Measurements from ENCODE around the gene TRERF1.

The TRERF1 gene

DNA sequence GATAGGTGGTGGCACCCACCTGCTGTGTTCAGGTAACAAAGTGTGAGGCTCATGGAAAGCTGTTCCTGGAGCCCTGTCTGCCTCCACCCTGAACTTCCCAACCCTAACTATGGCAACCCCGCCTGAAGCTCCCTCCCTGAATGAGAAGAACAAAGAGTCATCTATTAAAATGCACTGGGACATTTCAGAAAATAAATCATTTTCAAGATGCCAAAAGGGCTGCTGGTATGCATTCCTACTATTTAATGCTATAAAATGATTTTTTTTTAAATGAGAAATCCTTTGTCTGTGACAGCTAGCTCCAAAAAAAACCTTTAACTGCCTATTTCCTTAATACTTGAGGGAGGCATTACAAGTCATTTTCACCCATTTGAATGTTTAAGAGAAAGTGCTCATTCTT lies 149.7 kb downstream of the TRERF1 start:
- DNase-seq = no peak

GRCh38 chr6:42300701-42301100 lies 151.0 kb downstream of the TRERF1 start:
- no peak for DNase-seq

GRCh38 chr6:42300185-42300584 lies 151.5 kb downstream of the TRERF1 start:
- no peak for DNase-seq

DNA sequence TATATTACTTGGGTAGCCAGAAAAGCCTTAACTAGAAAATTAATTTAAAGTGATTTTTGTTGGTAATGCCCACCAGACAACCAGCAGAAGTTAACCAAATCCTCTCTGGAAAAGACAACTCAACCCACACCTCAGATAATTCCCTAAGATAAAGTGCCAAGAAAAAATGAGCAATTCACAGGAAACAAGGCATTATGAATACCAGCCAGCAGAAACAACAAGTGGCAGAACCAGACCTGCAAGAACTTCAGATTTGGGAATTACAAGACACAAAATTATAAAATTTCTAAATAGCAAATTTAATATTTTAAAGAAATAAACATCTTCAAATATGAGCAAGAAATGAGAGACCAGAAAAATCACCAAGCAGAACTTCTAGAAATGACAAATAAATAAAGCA lies 154.1 kb downstream of the TRERF1 start:
- DNase-seq = no peak

DNA sequence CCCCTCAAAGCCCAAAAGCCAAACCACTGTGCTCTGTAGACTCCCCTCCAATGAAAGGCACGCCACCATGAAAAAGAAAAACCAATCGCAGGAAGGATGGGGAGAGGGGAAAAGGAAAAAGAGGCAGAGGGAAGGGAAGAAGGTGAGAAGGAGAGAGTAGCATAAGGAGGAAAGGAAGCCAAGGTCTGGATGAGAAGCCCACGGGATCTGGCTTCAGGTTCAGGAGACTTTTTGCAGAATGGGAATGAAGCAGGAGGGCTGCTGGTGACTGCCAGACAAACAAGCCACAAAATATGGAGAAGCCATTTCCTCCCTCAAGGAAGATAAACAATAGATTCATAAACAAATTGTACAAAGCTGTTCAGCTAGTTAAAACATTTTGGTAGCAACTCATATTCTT lies 155.1 kb downstream of the TRERF1 start:
- DNase-seq = no peak

GRCh38 chr6:42295677-42296076 lies 156.0 kb downstream of the TRERF1 start:
- no peak for DNase-seq

- no peak for DNase-seq
These were observed 156.5 kb downstream of the TRERF1 start for GRCh38 chr6:42295181-42295580.

GRCh38 chr6:42294759-42295158 lies 157.0 kb downstream of the TRERF1 start:
- DNase-seq = no peak

GRCh38 chr6:42293386-42293977 lies 158.2 kb downstream of the TRERF1 start:
- DNase-seq = no peak

GRCh38 chr6:42292004-42292740 lies 159.6 kb downstream of the TRERF1 start:
- no peak for DNase-seq

DNA sequence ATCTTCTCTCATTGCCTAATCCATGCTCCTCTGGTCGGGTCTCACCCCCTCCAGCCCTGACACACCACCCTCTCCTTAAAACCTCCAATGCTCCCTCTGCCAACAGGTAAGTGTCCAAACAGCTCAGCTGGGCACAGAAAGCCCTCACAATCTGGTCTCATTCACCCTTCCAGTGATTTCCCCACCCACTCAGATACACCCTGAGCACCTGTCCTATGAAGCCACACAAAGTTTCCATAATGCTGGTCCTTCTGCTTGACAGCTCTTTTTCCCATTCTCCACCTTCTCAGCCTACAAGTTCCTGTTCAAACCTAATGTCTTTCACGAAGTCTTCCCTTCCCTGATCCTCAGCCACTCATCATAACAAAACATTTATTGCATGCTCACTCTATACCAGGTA lies 164.0 kb downstream of the TRERF1 start:
- DNase-seq = no peak

DNA sequence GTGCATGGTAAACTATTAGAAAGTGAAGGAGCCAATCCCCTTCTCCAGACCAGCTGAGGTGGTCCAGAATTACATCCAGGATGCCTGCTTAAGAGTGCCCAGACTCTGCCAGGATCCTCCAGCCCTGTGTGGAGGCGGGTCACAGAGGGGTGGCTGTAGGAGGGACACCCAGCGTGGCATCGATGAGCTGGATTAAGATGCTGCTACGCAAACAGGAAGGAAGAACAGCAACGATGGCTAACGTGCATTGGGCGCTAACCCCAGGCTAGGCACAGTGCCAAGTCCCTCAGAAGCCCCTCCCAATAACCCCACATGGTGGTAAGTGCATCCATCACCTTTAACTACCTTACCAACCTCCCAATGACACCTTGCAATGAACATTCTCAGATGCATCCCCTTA lies 170.2 kb downstream of the TRERF1 start:
- no peak for DNase-seq

DNA sequence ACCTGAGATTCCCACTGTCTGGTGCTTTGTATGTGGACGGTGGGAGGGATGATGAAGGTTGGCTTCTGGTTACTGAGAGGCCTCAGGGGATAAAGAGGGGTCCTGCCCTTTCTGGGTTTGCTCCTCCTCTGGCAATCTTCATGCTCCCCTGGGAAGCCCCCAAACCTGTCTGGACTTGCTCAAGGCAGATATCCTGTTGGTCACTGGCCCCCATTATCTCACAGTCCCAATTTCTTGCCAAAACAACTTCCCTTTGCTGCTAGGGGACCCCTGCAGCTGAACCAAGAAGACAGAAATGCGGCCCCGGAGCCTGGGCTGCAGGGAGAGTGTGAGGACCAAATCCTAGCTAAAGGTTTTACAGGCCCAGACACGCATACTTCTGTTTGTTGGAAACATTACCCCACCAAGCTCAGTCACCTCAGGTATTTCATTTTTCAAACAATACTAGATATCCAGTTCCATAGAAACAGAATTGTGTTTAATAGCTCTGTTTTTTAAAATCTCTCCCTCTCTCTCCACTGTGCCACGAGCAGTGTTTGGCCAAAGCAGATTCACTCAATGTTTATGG lies 170.7 kb downstream of the TRERF1 start:
- DNase-seq = no peak

DNA sequence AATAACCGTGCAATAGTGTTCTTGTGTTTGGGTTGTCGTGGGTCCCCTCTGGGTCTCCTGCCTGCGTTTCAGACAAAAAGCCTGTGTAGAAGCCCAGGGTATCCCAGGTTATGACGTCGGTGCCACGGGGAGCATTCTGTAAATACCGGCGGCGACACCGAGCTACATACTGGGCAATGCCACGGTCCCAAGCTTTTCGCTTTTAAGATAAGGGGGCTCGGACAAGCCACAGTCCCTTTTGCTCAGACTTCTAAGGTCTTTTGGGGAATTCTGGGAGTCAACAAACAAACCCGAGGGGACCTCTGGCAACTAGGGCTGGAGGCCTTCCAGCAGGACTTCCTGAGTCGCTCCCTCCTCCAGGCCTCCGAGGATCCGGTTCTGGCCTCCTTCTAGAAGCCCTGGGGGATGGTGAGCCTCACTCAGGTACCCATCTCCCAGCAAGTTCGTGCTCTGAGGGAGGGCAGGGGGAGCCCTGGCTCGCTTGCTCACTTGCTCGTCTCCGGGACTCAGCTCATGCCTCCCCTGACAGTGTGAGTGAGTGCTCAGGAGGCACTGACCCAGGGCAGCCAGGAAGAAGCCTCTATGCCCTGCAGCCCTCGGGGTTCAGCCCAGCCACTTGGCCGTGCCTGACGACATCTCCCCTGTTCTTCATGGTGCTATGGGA lies 171.6 kb downstream of the TRERF1 start:
- no peak for DNase-seq

DNA sequence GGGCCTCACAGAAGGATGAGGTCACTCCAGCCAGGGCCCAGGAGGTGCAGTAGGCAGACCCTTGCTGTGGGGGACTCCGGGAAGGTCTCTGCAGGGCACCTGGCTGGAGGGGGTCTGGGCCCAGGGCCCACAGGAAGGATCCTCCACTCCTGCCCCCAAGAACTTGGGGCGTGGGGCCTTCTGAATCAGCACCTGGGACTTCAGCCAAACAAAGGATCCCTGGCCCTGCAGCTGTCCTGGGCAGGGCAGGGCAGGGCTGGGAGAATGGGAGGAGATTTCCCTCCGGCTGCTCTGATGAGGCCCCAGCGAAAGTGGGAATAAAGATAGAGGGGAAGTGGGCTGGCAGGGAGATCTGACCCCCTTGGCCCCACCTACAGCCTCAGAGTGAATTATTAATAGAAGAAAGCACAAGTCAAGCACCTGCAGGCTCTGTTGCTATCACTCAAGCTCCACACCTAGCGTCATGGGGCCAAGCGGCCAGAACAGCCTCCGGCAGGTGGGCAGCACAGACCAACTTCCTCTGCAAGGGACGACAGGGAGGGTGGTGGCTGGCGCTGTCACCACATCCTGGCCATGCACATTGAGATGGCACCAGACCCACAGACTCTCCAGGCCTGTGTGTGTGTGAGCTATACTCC lies 172.5 kb downstream of the TRERF1 start:
- DNase-seq = no peak

DNA sequence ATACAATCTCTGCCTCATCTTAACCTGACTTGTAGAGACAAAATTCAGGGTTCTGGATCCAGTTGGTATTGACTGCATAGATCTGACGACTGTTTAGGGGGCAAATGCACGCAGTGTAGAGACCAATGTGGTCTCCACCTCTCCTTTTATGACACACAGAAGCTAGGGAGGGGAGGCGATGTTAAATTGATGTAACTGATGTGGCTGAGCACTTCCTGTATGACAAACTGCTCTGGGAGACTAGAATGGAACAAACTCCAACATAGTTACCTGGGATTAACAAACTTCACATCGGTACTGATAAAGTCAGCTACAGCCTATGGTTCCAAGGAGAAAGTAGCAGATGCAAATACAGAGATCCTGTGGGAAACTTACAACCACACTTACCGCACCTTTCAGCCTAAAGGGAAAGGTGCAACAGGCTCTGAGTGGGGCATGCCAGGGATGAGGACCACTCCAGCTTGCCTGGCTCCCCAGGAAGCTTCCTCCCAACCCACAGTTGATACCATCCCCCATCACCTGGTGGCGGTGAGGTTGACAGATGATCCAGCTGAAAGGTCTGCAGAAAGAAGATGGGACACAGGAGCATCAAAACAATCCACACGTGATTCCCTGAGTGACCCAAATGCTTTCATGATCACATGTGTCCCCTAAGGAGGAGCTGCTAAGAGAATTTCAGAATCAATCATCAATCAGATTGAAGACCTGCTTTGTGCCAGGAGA lies 173.4 kb downstream of the TRERF1 start:
- no peak for DNase-seq

- no peak for DNase-seq
These were observed 175.5 kb downstream of the TRERF1 start for GRCh38 chr6:42276034-42276890.

- DNase-seq = no peak
These were observed 176.2 kb downstream of the TRERF1 start for GRCh38 chr6:42275376-42276033.

DNA sequence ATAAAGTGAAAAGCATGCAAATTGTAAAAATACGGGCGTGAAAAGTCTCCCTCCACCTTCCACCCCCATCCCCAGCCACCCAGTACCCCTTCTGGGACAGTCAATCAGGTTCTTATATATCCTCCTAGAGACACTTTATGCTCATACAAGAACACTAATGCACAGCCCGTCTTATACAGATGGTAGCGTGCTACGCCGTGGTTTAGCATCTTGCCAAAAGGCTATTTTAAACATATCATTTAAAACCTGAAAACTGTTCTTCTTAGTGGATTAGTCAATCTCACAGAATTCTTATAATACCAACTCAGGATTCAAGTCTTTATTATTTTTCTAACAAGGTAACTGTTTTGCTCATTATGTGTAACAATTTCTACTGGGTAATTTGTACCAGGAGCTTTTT lies 176.8 kb downstream of the TRERF1 start:
- DNase-seq = no peak

- DNase-seq = no peak
These were observed 179.6 kb downstream of the TRERF1 start for GRCh38 chr6:42271834-42272805.
